Endothelial cell of umbilical vein (primary cell): ENCODE results near the gene NR4A3. TPM values are rescaled to one million over a fixed set of nuclear protein-coding genes. Genes with fewer than 3 reads are reported as not detected.

Source experiments
- BruUV-seq: library from RNA; stranded (reverse); fragments of 400-500 nt; replicated peaks from 2 replicates; lab custom pipeline; 2021; lab: Mats Ljungman, UMichigan
- CTCF ChIA-PET: fragments of 300-600, 350-600 bp; sonication (Branson Sonifier 250); formaldehyde crosslinking; loops from one replicate; lab custom pipeline; 2021; ENCODE audit warnings: antibody characterized with exemption, inconsistent platforms; lab: Charles Lee
- POLR2A ChIA-PET: fragments of 300-600, 350-600 bp; sonication (Branson Sonifier 250); formaldehyde crosslinking; loops from one replicate; lab custom pipeline; 2021; ENCODE audit warnings: antibody characterized with exemption, inconsistent platforms; lab: Charles Lee
- DNase-seq: peaks from one replicate; pipeline ENCODE4 v3.0.0-alpha.2; 2011; ENCODE audit warnings: low read depth, low spot score
- FAIRE-seq: peaks from 2 replicates; lab custom pipeline; 2011; peaks lifted over from hg19 to GRCh38; lab: Jason Lieb, UNC
- H2AFZ ChIP-seq: 2 replicates; pipeline ENCODE4 v1.6.0; 2012; ENCODE audit warnings: low read depth, low read length, control low read depth, inconsistent platforms
- H3K27ac ChIP-seq: 2 replicates; pipeline ENCODE4 v1.5.1; 2011; ENCODE audit warnings: low read depth, mild to moderate bottlenecking, control low read depth, low read length, moderate library complexity; ENCODE audit not compliant: insufficient read depth
- H3K27me3 ChIP-seq, 2 experiments: 2 replicates each; pipeline versions ENCODE4 v1.6.0 to v1.6.1; 2011; ENCODE audit warnings: low read length in 2 of 2, mixed read lengths in 1 of 2; ENCODE audit not compliant: control insufficient read depth in 2 of 2, insufficient read depth in 2 of 2
- H3K36me3 ChIP-seq, 2 experiments: 2 replicates in 1 of 2; 3 replicates in 1 of 2; pipeline ENCODE4 v1.5.1; 2011; ENCODE audit warnings: low read length in 2 of 2, mild to moderate bottlenecking in 1 of 2, moderate library complexity in 1 of 2; ENCODE audit not compliant: control insufficient read depth in 2 of 2, insufficient read depth in 2 of 2; ENCODE audit errors: extremely low read depth in 1 of 2
- H3K4me1 ChIP-seq: 3 replicates; pipeline ENCODE4 v1.5.1; 2011; ENCODE audit warnings: mild to moderate bottlenecking, low read length; ENCODE audit not compliant: control insufficient read depth, insufficient read depth; ENCODE audit errors: extremely low read depth
- H3K4me2 ChIP-seq: 2 replicates; pipeline ENCODE4 v1.6.1; 2011; ENCODE audit warnings: low read length, control low read depth, mixed read lengths; ENCODE audit not compliant: insufficient read depth
- H3K4me3 ChIP-seq, 3 experiments: fragments of 200-600 bp in 1 of 3; sonication (generic), shearing (Covaris generic) in 1 of 3; replicated peaks in 1 of 3; 2 replicates each; pipeline ENCODE4 v1.5.1; 2011 to 2016; ENCODE audit warnings: control low read depth in 3 of 3, low read length in 3 of 3, mild to moderate bottlenecking in 2 of 3, inconsistent platforms in 1 of 3, low read depth in 1 of 3, moderate library complexity in 1 of 3; ENCODE audit not compliant: insufficient read depth in 1 of 3
- H3K79me2 ChIP-seq: 2 replicates; pipeline ENCODE4 v1.6.0; 2012; ENCODE audit warnings: low read length, inconsistent platforms; ENCODE audit not compliant: control insufficient read depth, insufficient read depth
- H3K9ac ChIP-seq: replicated peaks from 2 replicates; pipeline ENCODE3; 2011; ENCODE audit warnings: low read length, control low read depth; ENCODE audit not compliant: insufficient read depth; ENCODE audit errors: extremely low read depth
- H3K9me1 ChIP-seq: replicated peaks from 3 replicates; pipeline ENCODE4 v1.6.0; 2011; ENCODE audit warnings: mild to moderate bottlenecking, low read length; ENCODE audit not compliant: control insufficient read depth, insufficient read depth; ENCODE audit errors: extremely low read depth
- H3K9me3 ChIP-seq: replicated peaks from 2 replicates; pipeline ENCODE4 v1.5.1; 2012; ENCODE audit warnings: low read length, inconsistent platforms; ENCODE audit not compliant: control insufficient read depth, insufficient read depth
- H4K20me1 ChIP-seq: replicated peaks from 2 replicates; pipeline ENCODE3; 2011; ENCODE audit warnings: mild to moderate bottlenecking, low read length; ENCODE audit not compliant: control insufficient read depth, insufficient read depth; ENCODE audit errors: extremely low read depth
- CTCF ChIP-seq, 2 donors: IDR thresholded peaks; 1 replicate in 1 of 2; 2 replicates in 1 of 2; pipeline ENCODE4 v1.5.1; 2011; ENCODE audit warnings: low read length in 2 of 2, mild to moderate bottlenecking in 2 of 2, moderate library complexity in 2 of 2, control low read depth in 1 of 2, inconsistent platforms in 1 of 2, low read depth in 1 of 2; ENCODE audit not compliant: insufficient read depth in 1 of 2; ENCODE audit errors: extremely low read depth in 1 of 2
- EZH2 ChIP-seq: IDR thresholded peaks from 2 replicates; pipeline ENCODE4 v1.6.1; 2012; ENCODE audit warnings: borderline replicate concordance, low read depth, mild to moderate bottlenecking, moderate library complexity, low read length, inconsistent platforms; ENCODE audit not compliant: severe bottlenecking
- FOS ChIP-seq: IDR thresholded peaks from 2 replicates; pipeline ENCODE4 v1.6.1; 2011; ENCODE audit warnings: mild to moderate bottlenecking, low read length, moderate library complexity, borderline replicate concordance; ENCODE audit not compliant: insufficient read depth
- GATA2 ChIP-seq: IDR thresholded peaks from 2 replicates; pipeline ENCODE4 v1.7.0; 2011; ENCODE audit warnings: low read depth, mild to moderate bottlenecking, moderate library complexity, mixed read lengths, low read length; ENCODE audit not compliant: insufficient read length, insufficient read depth
- JUN ChIP-seq: IDR thresholded peaks from 2 replicates; pipeline ENCODE4 v1.6.1; 2011; ENCODE audit warnings: borderline replicate concordance, low read depth; ENCODE audit not compliant: insufficient read length, insufficient read depth
- MAX ChIP-seq: IDR thresholded peaks from 2 replicates; pipeline ENCODE4 v1.6.1; 2011; ENCODE audit not compliant: insufficient read depth, insufficient read length
- MYC ChIP-seq: IDR thresholded peaks from one replicate; pipeline ENCODE4 v1.6.1; 2011; ENCODE audit warnings: mild to moderate bottlenecking, low read depth, low read length
- POLR2A ChIP-seq: IDR thresholded peaks from 2 replicates; pipeline ENCODE4 v1.6.1; 2012; ENCODE audit warnings: low read depth, mild to moderate bottlenecking, control low read depth, low read length
- POLR2AphosphoS5 ChIP-seq: IDR thresholded peaks from 2 replicates; pipeline ENCODE4 v1.6.1; 2012; ENCODE audit warnings: low read depth, mild to moderate bottlenecking, control low read depth, low read length, moderate library complexity; ENCODE audit not compliant: insufficient read depth
- dilution Hi-C: fragments of 300-500 bp; cut with MboI; formaldehyde crosslinking; loops from one replicate; pipeline ENCODE4 v1.15.0; 2019; ENCODE audit warnings: low sequenced_read_pairs; ENCODE audit not compliant: extremely low pct_ligation_motif_present
- intact Hi-C: fragments of 100-400 bp; cut with micrococcal nuclease; formaldehyde crosslinking; loops from one replicate; pipeline ENCODE4 v1.10.0; 2022
- polyA plus RNA-seq, 4 experiments: library from polyadenylated mRNA; depleted of rRNA in 3 of 4; stranded (reverse) in 3 of 4; unstranded in 1 of 4; fragments of >200 nt; gene quantifications; 2 replicates each; pipeline versions ENCODE4 v1.2.1 to v1.2.3, GENCODE V29; 2011 to 2012; ENCODE audit warnings: missing spikeins in 1 of 4
- total RNA-seq: library from RNA; stranded (reverse); gene quantifications from 2 replicates; pipeline ENCODE4 v1.2.3, GENCODE V29; 2021

NR4A3 gene
- total and polyA plus RNA-seq, 2 donors (not counting 3 experiments of a cell fraction or from before 2014, with no cell fraction given), result 0.11 to 0.22 TPM

GRCh38 chr9:99822109-99822805, 572 bp downstream of the NR4A3 start:
- dilution Hi-C loops (no loop called here), intact Hi-C loops (loop anchor here (1.0 to 5.0 kb wide), 7 partner anchors 125 to 1577 kb away; partner anchors contain the start of genes MRPL50 and ZNF189)
- no peaks in the 10 kb centered on the region for H3K9me1 ChIP-seq
- no peaks in the 10 kb centered on the region for H4K20me1 ChIP-seq
- peak overlapping the region; percentile 55 for H3K9ac ChIP-seq
- ChIA-PET CTCF (interaction anchor here (1.0 to 2.5 kb wide), 3 partner anchors 20 to 638 kb away, joined by 3 to 7 read pairs (median 5); no protein-coding TSS in a partner anchor), POLR2A (interaction anchor here (0.6 kb wide), 1 partner anchor 345 kb away, joined by 7 read pairs; no protein-coding TSS in a partner anchor)
- no peaks in the 10 kb centered on the region for H3K79me2 ChIP-seq
- TF ChIP-seq POLR2A (no peak), FOS (no peak), MYC (no peak), EZH2 (no peak), CTCF (IDR thresholded peaks at IDR 0.05; ENCODE audit: extremely low read depth in 1 of 2, insufficient read depth in 1 of 2, low read depth in 1 of 2, low read length in 2 of 2) (no peak), JUN (no peak), MAX (no peak), POLR2AphosphoS5 (no peak), GATA2 (no peak)
- DNase-seq, result no peak
- FAIRE-seq, result no peak
- H3K4me2 ChIP-seq, result peak overlapping the region; percentile 89
- peaks cover 25% of the 10 kb centered on the region for H3K4me1 ChIP-seq
- peak overlapping the region; percentile 54 for H3K27ac ChIP-seq
- H2AFZ ChIP-seq, result peak overlapping the region; percentile 70
- H3K36me3 ChIP-seq, result no peaks in the 10 kb centered on the region
- peak overlapping the region; percentile 12 to 82 (median 59) for H3K4me3 ChIP-seq
- H3K9me3 ChIP-seq, result no peaks in the 10 kb centered on the region
- H3K27me3 ChIP-seq, result peaks cover 24 to 28% of the 10 kb centered on the region in 2 experiments
- TSS peak; percentile 47 for BruUV-seq
